Effector memory CD8-positive, alpha-beta T cell (primary cell): ENCODE data around the gene METTL1.
"Not testable (repeated sequence)": the region's sequence is repeated elsewhere in the genome, so short reads cannot be mapped to it uniquely, and the experiment has no call there.

Source experiments
- ATAC-seq: fragments of 150-1000 bp; cut with Tn5 transposase; replicated peaks from 2 replicates; pipeline ENCODE4 v1.10.0; 2021; ENCODE audit warnings: mild to moderate bottlenecking, moderate library complexity
- DNase-seq, 3 experiments: peaks; one replicate each; pipeline ENCODE4 v3.0.0; 2021
- H3K27ac Mint-ChIP-seq, 2 donors: one replicate each; pipeline ENCODE4 v1.8.0; 2022; ENCODE audit warnings: mild to moderate bottlenecking in 2 of 2, mixed read lengths in 2 of 2, moderate library complexity in 2 of 2
- H3K27me3 Mint-ChIP-seq, 2 donors: one replicate each; pipeline ENCODE4 v1.8.0; 2022; ENCODE audit warnings: mixed read lengths in 2 of 2
- H3K36me3 Mint-ChIP-seq: one replicate; pipeline ENCODE4 v1.8.0; 2022; ENCODE audit warnings: mild to moderate bottlenecking, moderate library complexity, mixed read lengths; ENCODE audit not compliant: insufficient read depth
- H3K4me1 Mint-ChIP-seq, 2 donors: one replicate each; pipeline ENCODE4 v1.8.0; 2022; ENCODE audit warnings: low read depth in 2 of 2, mixed read lengths in 2 of 2
- H3K4me3 Mint-ChIP-seq, 2 donors: one replicate each; pipeline ENCODE4 v1.8.0; 2022; ENCODE audit warnings: mild to moderate bottlenecking in 2 of 2, mixed read lengths in 2 of 2, moderate library complexity in 2 of 2
- H3K9me3 Mint-ChIP-seq, 2 donors: one replicate each; pipeline ENCODE4 v1.8.0; 2022; ENCODE audit warnings: mixed read lengths in 2 of 2

Gene METTL1

DNA sequence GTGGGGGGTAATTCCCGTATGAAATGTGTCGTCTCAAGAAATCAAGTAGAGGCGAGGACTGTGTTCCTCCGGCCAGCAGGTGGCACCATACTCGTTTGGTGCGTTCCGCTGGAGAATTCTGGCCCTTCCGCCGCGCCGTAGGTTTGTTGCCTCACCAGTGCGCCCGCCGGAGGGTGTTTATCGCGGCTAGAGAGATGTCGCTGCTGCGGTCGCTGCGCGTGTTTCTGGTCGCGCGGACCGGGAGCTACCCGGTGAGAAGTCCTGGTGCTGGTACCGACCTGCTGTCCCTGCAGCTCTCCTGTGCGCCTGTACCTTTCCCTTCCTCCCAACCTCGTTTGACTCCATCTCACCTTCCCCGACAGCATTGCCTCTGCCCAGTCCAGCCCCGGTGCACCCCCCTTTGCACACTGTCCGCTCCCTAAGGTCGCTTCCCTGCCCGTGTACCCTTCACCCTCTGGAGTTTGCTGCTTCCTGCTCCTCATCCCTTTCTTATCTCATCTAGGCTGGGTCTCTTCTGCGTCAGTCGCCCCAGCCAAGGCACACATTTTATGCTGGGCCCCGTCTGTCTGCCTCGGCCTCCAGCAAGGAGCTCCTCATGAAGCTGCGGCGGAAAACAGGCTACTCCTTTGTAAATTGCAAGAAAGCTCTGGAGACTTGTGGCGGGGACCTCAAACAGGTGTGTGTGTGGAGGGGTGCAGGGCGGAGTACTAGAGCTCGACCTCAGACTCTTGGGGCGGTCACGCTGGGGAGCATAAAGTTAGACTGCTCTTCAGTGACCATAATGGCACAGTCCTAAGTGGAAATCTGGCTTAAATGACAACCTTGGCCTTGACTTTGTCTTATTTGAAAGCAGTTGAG lies 10.9 kb upstream of the METTL1 start, which contains the start of gene TSFM:
TSFM (plus strand) TSS at position 180 of the 858 bp plus-strand sequence; CDS start at position 195, 15 bp downstream.
- peak within 1 kb of the TSS; percentile 99 for H3K27ac Mint-ChIP-seq
- no peaks in the 10 kb centered on the region for H3K27me3 Mint-ChIP-seq
- no peaks in the 10 kb centered on the region for H3K9me3 Mint-ChIP-seq
- peaks cover 45% of the 10 kb centered on the region for H3K36me3 Mint-ChIP-seq
- ATAC-seq, result peak; percentile 85
- peak; percentile 95 to 97 (median 96) for DNase-seq
- peaks cover 32 to 35% of the 10 kb centered on the region in 2 donors for H3K4me1 Mint-ChIP-seq
- H3K4me3 Mint-ChIP-seq, result peak within 1 kb of the TSS; percentile 100

DNA sequence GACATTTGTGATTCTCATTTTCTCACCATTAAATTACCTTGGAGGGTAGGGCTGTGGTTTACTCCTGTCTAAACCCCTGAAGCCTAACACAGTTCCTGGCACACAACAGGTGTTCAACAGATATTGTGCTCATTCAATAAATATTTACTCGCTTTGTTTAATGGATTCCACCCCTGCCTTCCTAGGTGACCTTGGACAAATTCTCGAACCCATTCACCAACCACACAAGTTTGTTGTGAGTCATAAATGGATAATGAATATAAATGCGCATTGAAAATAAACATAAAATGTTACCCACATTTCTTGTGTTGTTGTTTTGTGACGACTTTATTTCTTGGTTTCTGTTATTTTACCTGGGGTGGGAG lies 10.3 kb upstream of the METTL1 start:
- Mint-ChIP-seq H3K4me3 (peak overlapping the region; percentile 100), H3K9me3 (no peaks in the 10 kb centered on the region), H3K27me3 (no peaks in the 10 kb centered on the region), H3K4me1 (peaks cover 32 to 35% of the 10 kb centered on the region in 2 donors), H3K36me3 (peaks cover 39% of the 10 kb centered on the region), H3K27ac (peak overlapping the region; percentile 99)
- ATAC-seq, result no peak
- no peak for DNase-seq

DNA sequence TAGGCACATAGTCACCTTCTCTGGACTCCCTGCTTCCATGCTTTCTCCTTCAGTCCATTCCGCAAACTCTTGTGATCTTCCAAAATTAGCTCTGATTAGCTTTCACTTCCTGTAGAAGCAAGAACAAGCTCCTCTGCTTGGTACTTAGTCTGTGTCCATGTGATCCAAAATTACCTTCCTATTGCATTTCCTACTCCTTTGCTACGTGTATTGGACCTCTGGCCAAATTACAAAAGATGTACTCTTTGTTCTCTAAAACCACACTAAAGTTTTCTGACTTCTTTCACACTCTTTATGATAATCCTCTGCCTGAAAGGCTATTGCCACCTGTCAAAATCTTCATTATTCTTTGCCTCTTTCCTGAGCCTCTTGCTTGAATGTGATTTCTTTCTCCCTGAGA lies 9.9 kb upstream of the METTL1 start:
- H3K36me3 Mint-ChIP-seq, result peaks cover 37% of the 10 kb centered on the region
- ATAC-seq (no peak), DNase-seq (no peak)
- H3K27me3 Mint-ChIP-seq, result no peaks in the 10 kb centered on the region
- no peaks in the 10 kb centered on the region for H3K9me3 Mint-ChIP-seq
- H3K4me3 Mint-ChIP-seq, result peak overlapping the region; percentile 15 to 100
- H3K4me1 Mint-ChIP-seq, result peaks cover 32 to 35% of the 10 kb centered on the region in 2 donors
- peak overlapping the region; percentile 99 for H3K27ac Mint-ChIP-seq

DNA sequence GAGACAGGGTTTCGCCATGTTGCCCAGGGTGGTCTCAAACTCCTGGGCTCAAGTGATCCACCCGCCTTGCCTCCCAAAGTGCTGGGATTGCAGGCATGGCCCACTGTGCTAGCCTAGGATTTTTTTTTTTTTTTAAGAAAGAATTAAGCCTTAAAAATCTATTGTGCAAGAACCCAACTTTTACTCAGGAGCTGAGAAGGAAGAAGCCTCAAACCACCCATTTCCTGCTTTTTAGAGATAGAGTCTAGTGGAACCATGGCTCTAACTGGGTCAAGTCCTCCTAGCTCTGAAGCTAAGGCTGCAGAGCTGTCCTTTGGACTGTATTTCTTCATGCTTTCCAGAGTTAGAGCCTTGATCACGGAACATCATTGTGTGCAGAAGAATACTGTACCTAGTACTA lies 9.3 kb upstream of the METTL1 start:
- Mint-ChIP-seq H3K36me3 (peaks cover 32% of the 10 kb centered on the region), H3K27ac (peak overlapping the region; percentile 99), H3K4me1 (peaks cover 31 to 32% of the 10 kb centered on the region in 2 donors), H3K9me3 (no peaks in the 10 kb centered on the region), H3K27me3 (no peaks in the 10 kb centered on the region), H3K4me3 (peak overlapping the region; percentile 15 to 100)
- ATAC-seq (peak; percentile 58), DNase-seq (no peak)

DNA sequence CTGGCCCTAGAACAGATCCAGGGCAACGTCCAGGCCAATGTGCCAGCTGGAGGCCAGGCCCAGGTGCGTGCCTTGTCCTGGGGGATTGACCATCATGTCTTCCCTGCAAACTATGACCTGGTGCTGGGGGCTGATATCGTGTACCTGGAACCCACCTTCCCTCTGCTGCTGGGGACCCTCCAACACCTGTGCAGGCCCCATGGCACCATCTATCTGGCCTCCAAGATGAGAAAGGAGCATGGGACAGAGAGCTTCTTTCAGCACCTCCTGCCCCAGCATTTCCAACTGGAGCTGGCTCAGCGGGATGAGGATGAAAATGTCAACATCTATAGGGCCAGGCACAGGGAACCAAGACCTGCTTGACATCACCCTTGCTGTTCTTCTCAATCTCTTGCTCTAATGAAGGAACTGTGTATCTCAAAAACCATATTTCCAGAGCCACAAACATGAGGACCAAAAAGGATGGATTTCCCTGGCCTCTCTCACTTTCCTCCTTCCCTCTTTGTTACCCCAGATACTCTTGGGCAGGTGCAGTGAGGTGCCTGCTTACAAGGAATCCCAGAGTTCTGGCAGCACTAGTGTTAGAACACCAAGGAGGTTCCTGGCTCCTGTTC lies 8.5 kb upstream of the METTL1 start:
- Mint-ChIP-seq H3K36me3 (peaks cover 24% of the 10 kb centered on the region), H3K4me3 (peak overlapping the region in 1 of 2 donors; percentile 100), H3K4me1 (peaks cover 29 to 32% of the 10 kb centered on the region in 2 donors), H3K9me3 (no peaks in the 10 kb centered on the region), H3K27ac (peak overlapping the region; percentile 99), H3K27me3 (no peaks in the 10 kb centered on the region)
- no peak for DNase-seq
- no peak for ATAC-seq

DNA sequence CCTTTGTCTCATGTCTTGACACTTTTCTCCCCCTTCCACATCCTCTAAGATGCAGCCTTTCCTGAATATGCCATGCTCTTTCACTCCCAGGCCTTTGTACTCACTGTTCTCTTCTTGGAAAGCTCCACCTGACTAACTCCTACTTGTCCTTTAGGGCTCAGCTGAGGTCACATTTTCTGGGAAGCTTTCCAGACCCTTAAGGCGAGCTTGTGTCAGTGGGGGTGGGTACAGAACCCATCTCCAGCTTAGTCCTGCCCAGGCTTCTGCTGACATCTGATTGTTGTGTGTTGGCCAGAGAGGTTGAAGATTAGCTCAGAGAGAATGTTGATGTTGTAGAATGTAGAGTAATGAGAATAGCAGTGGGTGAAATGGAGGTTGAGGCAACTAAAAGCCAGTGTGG lies 7.8 kb upstream of the METTL1 start:
- H3K36me3 Mint-ChIP-seq, result peaks cover 20% of the 10 kb centered on the region
- ATAC-seq (no peak), DNase-seq (no peak)
- no peaks in the 10 kb centered on the region for H3K27me3 Mint-ChIP-seq
- peaks cover 29 to 32% of the 10 kb centered on the region in 2 donors for H3K4me1 Mint-ChIP-seq
- peak overlapping the region in 1 of 2 donors; percentile 30 for H3K27ac Mint-ChIP-seq
- H3K9me3 Mint-ChIP-seq, result no peaks in the 10 kb centered on the region
- H3K4me3 Mint-ChIP-seq, result no peak overlapping the region

DNA sequence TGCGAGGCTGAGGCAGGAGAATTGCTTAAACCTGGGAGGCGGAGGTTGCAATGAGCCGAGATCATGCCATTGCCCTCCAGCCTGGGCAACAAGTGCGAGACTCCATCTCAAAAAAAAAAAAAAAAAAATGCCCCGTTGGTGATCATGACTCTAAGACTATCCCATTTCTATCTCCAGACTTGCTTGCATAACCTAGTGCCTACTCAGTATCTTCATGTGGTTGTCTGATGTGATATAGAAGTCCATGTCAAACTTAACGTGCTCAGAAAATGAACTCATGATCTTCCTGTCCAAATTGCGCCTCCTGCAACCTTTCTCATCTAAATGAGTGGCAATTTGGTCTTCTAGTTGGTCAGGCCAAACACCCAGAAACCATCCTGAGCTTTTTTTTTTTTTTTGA lies 6.0 kb upstream of the METTL1 start:
- Mint-ChIP-seq H3K4me1 (peaks cover 23 to 26% of the 10 kb centered on the region in 2 donors), H3K36me3 (peaks cover 22% of the 10 kb centered on the region), H3K4me3 (no peak overlapping the region), H3K9me3 (no peaks in the 10 kb centered on the region), H3K27me3 (no peaks in the 10 kb centered on the region), H3K27ac (no peak overlapping the region)
- ATAC-seq (no peak), DNase-seq (no peak)

DNA sequence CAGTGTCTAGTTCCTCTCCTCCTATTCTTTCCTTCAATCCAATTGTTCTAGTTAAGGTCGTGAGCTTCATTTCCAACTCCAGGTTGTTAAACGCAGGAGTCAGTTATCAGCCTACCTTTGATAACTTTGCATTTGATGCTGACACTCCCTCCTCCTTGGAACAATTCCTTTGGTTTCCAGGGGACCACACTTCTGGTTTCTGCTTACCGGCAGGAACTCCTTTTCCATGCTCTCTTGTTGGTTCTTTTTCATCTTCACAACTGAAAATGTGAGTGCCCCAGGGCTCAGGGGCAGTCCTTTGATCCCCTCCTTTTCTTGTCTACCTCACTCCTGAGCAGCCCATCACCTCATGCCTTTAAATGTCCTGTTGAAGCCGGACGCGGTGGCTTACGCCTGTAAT lies 5.5 kb upstream of the METTL1 start:
- peaks cover 17% of the 10 kb centered on the region for H3K36me3 Mint-ChIP-seq
- ATAC-seq, result no peak
- DNase-seq, result no peak
- H3K27me3 Mint-ChIP-seq, result no peaks in the 10 kb centered on the region
- no peaks in the 10 kb centered on the region for H3K9me3 Mint-ChIP-seq
- H3K4me1 Mint-ChIP-seq, result peaks cover 22% of the 10 kb centered on the region in 2 donors
- no peak overlapping the region for H3K4me3 Mint-ChIP-seq
- H3K27ac Mint-ChIP-seq, result no peak overlapping the region

DNA sequence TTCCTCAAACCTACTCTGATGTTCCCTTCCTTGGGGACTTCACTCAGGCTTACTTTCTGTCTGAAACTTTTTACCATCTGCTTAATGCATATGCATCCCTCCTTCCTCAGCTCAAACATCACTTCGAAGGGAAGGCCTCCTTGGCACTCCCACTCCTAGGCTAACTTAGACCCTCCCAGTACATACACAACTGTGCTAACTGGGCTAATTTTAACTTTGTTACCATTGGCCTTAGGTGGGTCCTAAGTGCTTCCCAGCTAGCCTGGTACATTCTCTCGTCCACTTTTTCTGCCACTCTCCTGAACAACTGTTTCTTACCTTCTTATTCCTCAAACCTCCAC lies 4.3 kb upstream of the METTL1 start:
- DNase-seq (no peak), ATAC-seq (no peak)
- no peak overlapping the region for H3K4me3 Mint-ChIP-seq
- H3K27ac Mint-ChIP-seq, result no peak overlapping the region
- H3K27me3 Mint-ChIP-seq, result no peaks in the 10 kb centered on the region
- H3K4me1 Mint-ChIP-seq, result peaks cover 19 to 21% of the 10 kb centered on the region in 2 donors
- H3K9me3 Mint-ChIP-seq, result no peaks in the 10 kb centered on the region
- H3K36me3 Mint-ChIP-seq, result peaks cover 21% of the 10 kb centered on the region

DNA sequence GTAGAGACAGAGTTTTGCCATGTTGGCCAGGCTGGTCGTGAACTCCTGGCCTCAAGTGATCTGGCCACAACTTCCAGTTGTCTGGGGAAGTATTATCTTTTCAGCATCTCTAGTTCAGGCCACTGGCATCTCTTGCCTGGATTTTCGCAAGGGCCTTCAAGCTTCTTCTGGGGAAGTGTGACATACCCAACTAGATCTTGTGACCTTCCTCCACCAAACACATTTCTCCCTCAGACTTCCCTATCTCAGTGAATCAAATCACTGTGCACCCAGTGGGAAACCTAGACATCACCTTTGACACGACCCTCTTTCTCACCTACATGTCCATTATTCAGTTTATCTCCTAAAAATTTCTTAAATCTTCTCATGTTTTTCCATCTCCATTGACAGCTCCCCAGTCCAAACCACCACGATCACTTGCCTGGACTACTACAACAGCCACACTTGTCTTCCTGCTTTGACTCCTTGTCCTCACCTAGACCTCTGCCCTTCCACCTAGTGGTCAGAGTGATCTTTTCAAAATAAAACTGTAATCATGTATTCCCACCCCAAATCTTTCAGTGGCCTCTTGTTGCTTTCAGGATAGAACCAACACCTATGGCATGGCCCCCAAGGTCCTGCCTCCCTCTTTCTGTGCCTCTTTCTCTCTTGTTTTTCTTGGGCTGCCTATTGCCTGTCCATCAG lies 3.8 kb upstream of the METTL1 start:
- DNase-seq (no peak), ATAC-seq (no peak)
- H3K4me1 Mint-ChIP-seq, result peaks cover 19 to 21% of the 10 kb centered on the region in 2 donors
- no peaks in the 10 kb centered on the region for H3K27me3 Mint-ChIP-seq
- H3K4me3 Mint-ChIP-seq, result no peak overlapping the region
- no peak overlapping the region for H3K27ac Mint-ChIP-seq
- no peaks in the 10 kb centered on the region for H3K9me3 Mint-ChIP-seq
- peaks cover 21% of the 10 kb centered on the region for H3K36me3 Mint-ChIP-seq

DNA sequence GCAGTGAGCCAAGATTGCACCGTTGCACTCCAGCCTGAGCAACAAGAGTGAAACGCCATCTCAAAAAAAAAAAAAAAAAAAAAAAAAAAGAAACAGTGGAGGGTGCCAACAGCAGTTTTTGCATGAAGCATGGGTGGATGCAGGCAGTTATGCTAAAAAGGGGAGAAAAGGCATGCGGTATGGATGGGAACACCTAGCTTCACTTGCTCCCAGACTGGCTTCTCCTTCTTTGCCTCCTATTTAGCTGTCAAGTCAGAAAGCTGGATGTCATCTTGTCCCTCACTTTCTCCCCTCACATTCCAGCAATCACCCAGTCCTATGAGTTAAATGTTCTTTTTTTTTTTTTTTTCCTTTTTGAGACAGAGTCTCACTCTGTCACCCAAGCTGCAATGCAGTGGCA lies 3.1 kb upstream of the METTL1 start:
- DNase-seq (no peak), ATAC-seq (no peak)
- peaks cover 14 to 15% of the 10 kb centered on the region in 2 donors for H3K4me1 Mint-ChIP-seq
- no peak overlapping the region for H3K4me3 Mint-ChIP-seq
- no peaks in the 10 kb centered on the region for H3K27me3 Mint-ChIP-seq
- H3K9me3 Mint-ChIP-seq, result no peaks in the 10 kb centered on the region
- H3K36me3 Mint-ChIP-seq, result peaks cover 18% of the 10 kb centered on the region
- H3K27ac Mint-ChIP-seq, result no peak overlapping the region

DNA sequence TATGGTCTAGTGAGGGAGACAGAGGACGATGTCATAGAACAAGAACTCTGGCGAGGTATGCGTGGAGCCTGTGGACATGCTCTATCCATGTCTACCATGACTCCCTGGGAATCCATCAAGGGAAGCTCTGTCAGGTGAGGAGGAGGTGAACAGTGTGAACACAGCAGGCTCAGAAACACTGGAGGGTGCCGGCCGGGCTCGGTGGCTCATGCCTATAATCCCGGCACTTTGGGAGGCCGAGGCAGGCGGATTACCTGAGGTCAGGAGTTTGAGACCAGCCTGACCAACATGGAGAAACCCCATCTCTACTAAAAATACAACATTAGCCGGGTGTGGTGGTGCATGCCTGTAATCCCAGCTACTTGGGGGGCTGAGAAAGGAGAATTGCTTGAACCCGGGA lies 2.7 kb upstream of the METTL1 start:
- not testable (repeated sequence) for H3K9me3 Mint-ChIP-seq, H3K4me3 Mint-ChIP-seq, H3K27ac Mint-ChIP-seq, H3K27me3 Mint-ChIP-seq, ATAC-seq, DNase-seq
- Mint-ChIP-seq H3K36me3 (peaks cover 22% of the 10 kb centered on the region), H3K4me1 (peaks cover 14 to 15% of the 10 kb centered on the region in 2 donors)

DNA sequence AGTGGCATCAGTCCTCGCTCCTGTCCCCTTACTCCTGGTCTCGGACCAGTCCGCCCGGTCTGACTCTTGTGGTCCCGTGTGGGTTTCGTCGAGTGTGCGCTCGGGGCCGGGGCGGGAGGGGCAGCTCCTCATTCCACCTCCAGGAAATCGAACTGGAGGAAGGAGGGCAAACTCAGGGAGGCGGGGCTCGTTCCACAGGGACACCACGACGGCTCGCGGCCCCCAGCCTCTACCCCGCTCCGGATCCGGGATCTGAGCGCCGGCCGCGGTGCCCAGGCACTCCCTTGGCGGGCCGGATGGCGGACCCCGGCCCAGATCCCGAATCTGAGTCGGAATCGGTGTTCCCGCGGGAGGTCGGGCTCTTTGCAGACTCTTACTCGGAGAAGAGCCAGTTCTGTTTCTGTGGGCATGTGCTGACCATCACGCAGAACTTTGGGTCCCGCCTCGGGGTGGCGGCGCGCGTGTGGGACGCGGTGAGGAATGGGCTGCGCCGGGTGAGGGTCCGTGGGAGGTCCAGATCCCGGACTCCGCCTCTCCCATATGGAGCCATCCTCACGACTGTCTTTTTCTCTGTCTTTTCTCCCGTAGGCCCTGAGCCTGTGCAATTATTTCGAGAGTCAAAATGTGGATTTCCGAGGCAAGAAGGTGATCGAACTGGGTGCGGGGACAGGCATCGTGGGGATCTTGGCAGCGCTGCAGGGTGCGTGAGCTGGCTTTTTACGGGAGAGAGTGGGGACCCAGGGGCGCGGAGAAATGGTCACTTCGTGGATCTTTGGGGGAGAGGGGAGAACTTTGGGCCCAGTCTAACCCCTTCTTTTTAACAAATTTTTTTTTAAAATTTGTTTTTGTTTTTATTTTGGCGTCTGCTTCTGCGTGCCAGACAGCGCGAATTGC lies 771 bp upstream of the METTL1 start, which contains the start of gene EEF1AKMT3:
EEF1AKMT3 (plus strand) TSS at position 186 of the 894 bp plus-strand sequence; CDS start at position 297, 111 bp downstream.
- DNase-seq (no peak), ATAC-seq (peak; percentile 13)
- H3K9me3 Mint-ChIP-seq, result no peaks in the 10 kb centered on the region
- H3K4me3 Mint-ChIP-seq, result peak within 1 kb of the TSS; percentile 96 to 99
- peaks cover 14% of the 10 kb centered on the region in 2 donors for H3K4me1 Mint-ChIP-seq
- peaks cover 19% of the 10 kb centered on the region for H3K36me3 Mint-ChIP-seq
- H3K27me3 Mint-ChIP-seq, result no peaks in the 10 kb centered on the region
- peak within 1 kb of the TSS; percentile 93 to 97 for H3K27ac Mint-ChIP-seq
